ENCODE results near the gene PPP1R15A. TPM values are rescaled to one million over a fixed set of nuclear protein-coding genes. Genes with fewer than 3 reads are reported as not detected.
"Not testable (repeated sequence)": the region's sequence is repeated elsewhere in the genome, so short reads cannot be mapped to it uniquely, and the experiment has no call there.

The PPP1R15A gene
- polyA plus RNA-seq, 3 donors: 34.7 to 48.1 (median 35.8) TPM

- DNase-seq (ENCODE audit: low read depth in 3 of 3, low spot score in 2 of 3): no peak
Measured at GRCh38 chr19:48910803-48911202, 38.6 kb downstream of the PPP1R15A start.

GRCh38 chr19:48913114-48913889 lies 41.1 kb downstream of the PPP1R15A start:
- DNase-seq (ENCODE audit: low read depth in 3 of 3, low spot score in 2 of 3): no peak

DNA sequence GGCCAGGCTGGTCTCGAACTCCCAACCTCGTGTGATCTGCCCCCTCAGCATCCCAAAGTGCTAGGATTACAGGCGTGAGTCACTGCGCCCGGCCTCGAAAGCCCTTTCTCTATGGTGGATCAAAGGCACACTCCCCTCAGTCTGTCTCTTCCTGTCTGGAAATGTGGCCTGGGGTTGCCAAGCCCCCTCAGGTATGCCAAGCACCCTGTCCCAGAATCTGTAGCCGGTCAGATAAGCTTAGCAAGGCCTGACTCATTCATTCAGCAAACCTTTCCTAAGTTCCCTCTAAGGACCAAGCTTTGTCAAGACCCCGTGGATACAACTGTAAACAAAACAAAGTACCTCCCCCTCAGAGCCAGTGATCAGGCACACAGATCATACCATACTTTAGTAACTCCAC lies 42.0 kb downstream of the PPP1R15A start:
- DNase-seq (ENCODE audit: low read depth in 3 of 3, low spot score in 2 of 3): no peak

DNA sequence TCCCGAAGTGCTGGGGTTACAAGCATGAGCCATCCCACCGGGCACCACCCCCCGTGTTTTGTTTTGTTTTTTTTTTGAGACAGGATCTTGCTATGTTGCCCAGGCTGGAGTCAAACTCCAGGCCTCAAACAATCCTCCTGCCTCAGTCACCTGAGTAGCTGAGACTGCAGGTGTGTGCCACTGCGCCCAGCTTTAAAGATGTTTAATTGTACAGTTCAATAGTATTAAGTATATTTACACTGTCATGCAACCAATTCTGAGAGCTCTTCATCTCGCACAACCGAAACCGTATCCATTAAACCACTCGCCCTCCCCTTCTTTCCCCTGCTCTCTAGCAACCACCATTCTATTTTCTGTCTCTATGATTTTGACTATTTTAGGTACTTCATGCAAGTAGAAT lies 43.5 kb downstream of the PPP1R15A start:
- DNase-seq (ENCODE audit: low read depth in 3 of 3, low spot score in 2 of 3): no peak

DNA sequence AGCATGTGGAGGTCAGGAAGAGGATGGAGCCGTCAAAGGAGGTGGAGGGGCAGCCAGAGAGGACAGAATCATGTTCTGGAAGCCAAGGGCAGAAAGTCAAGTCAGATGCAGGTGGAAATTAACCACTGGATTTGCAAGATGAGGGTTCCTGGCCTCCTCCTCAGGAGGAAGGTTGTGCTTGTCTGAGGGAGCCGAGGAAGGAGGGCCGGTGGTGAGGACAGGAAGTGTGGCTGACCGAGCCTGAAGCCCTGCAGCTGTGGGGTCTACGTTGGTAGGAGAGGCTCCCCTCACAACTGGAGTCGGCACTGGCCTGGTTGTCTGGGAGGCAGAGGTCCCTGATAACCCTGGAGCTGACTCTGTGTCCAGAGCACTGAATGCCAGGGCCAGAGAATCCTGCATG lies 45.9 kb downstream of the PPP1R15A start:
- DNase-seq (ENCODE audit: low read depth in 3 of 3, low spot score in 2 of 3): no peak

GRCh38 chr19:48918801-48919247 lies 46.6 kb downstream of the PPP1R15A start:
- DNase-seq (ENCODE audit: low read depth in 3 of 3, low spot score in 2 of 3): no peak

DNA sequence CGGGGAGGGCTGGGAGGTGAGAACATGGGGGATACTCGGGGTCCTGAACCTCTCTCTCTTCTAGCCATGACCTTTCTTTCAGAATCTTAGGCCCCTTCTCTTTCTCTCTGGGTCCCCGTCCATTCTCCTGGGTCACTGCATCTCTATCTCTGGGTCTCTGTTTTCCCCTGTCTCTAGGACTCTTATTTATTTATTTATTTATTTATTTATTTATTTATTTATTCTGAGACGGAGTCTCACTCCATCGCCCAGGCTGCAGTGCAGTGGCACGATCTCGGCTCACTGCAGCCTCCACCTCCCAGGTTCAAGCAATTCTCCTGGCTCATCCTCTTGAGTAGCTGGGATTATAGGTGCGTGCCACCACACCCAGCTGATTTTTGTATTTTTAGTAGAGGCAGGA lies 47.0 kb downstream of the PPP1R15A start:
- DNase-seq (ENCODE audit: low read depth in 3 of 3, low spot score in 2 of 3): not testable (repeated sequence)

- no peak for DNase-seq (ENCODE audit: low read depth in 3 of 3, low spot score in 2 of 3)
Measured at GRCh38 chr19:48920949-48921348, 48.7 kb downstream of the PPP1R15A start.

- DNase-seq (ENCODE audit: low read depth in 3 of 3, low spot score in 2 of 3): no peak
Measured at GRCh38 chr19:48921721-48922500, 49.7 kb downstream of the PPP1R15A start.

DNA sequence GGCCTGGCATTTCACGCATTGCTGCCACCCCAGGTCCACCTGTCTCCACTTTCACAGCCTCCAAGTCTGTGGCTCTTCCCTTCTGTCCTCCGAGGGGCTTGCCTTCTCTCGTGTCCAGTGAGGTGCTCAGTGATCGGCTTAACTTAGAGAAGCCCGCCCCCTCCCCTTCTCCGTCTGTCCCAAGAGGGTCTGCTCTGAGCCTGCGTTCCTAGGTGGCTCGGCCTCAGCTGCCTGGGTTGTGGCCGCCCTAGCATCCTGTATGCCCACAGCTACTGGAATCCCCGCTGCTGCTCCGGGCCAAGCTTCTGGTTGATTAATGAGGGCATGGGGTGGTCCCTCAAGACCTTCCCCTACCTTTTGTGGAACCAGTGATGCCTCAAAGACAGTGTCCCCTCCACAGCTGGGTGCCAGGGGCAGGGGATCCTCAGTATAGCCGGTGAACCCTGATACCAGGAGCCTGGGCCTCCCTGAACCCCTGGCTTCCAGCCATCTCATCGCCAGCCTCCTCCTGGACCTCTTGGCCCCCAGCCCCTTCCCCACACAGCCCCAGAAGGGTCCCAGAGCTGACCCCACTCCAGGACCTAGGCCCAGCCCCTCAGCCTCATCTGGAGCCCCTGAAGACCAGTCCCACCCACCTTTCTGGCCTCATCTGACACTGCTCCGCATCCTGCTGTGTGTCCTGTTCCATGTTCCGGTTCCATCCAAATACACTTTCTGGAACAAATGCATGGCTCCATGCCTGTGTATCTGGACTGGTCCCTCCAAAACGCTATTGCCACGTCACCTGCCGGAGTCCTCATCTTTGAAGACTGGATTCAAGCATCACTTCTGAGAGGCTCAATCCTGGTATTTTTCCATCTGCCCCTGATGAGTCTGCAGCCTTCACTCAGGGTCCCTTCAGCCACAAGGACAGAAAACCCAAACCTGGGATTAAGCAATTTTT lies 50.6 kb downstream of the PPP1R15A start:
- DNase-seq (ENCODE audit: low read depth in 3 of 3, low spot score in 2 of 3): no peak

- DNase-seq (ENCODE audit: low read depth in 3 of 3, low spot score in 2 of 3): no peak
Measured at GRCh38 chr19:48925240-48925843, 53.1 kb downstream of the PPP1R15A start.

Other genes starting within 250 kb of the PPP1R15A start
- gene DBP, start 235.0 kb upstream of the PPP1R15A start, polyA plus RNA-seq (ENCODE audit: insufficient read length in 3 of 3): 10 to 100 TPM in 2 of 3 donors, 1 to 10 TPM in 1; 9.3 to 11.0 (median 10.5) TPM
- gene CA11, start 226.2 kb upstream of the PPP1R15A start, polyA plus RNA-seq (ENCODE audit: insufficient read length in 3 of 3): 10 to 100 TPM; 21.9 to 23.6 (median 22.9) TPM
- gene NTN5, start 199.4 kb upstream of the PPP1R15A start, polyA plus RNA-seq (ENCODE audit: insufficient read length in 3 of 3): under 1 TPM; 0.47 to 0.96 (median 0.94) TPM
- gene FUT2, start 176.4 kb upstream of the PPP1R15A start, polyA plus RNA-seq (ENCODE audit: insufficient read length in 3 of 3): 1 to 10 TPM in 2 of 3 donors, under 1 TPM in 1; 0.96 to 2.6 (median 1.9) TPM
- gene MAMSTR, start 152.7 kb upstream of the PPP1R15A start, polyA plus RNA-seq (ENCODE audit: insufficient read length in 3 of 3): 1 to 10 TPM; 4.1 to 5.2 (median 4.5) TPM
- 10 to 100 TPM; 11.5 to 12.2 (median 11.8) TPM for gene RASIP1, start 131.8 kb upstream of the PPP1R15A start, polyA plus RNA-seq (ENCODE audit: insufficient read length in 3 of 3)
- under 1 TPM in 2 of 3 donors, not detected in 1; 0.18 to 0.40 TPM for gene IZUMO1, start 125.5 kb upstream of the PPP1R15A start, polyA plus RNA-seq (ENCODE audit: insufficient read length in 3 of 3)
- 1 to 10 TPM; 3.0 to 3.4 (median 3.0) TPM for gene FUT1, start 119.8 kb upstream of the PPP1R15A start, polyA plus RNA-seq (ENCODE audit: insufficient read length in 3 of 3)
- gene FGF21, start 116.9 kb upstream of the PPP1R15A start, polyA plus RNA-seq (ENCODE audit: insufficient read length in 3 of 3): not detected
- 10 to 100 TPM; 28.5 to 34.9 (median 28.8) TPM for gene BCAT2, start 61.4 kb upstream of the PPP1R15A start, polyA plus RNA-seq (ENCODE audit: insufficient read length in 3 of 3)
- gene HSD17B14, start 35.9 kb upstream of the PPP1R15A start, polyA plus RNA-seq (ENCODE audit: insufficient read length in 3 of 3): 10 to 100 TPM; 24.0 to 30.9 (median 27.9) TPM
- gene PLEKHA4, start 3.8 kb upstream of the PPP1R15A start, polyA plus RNA-seq (ENCODE audit: insufficient read length in 3 of 3): 10 to 100 TPM; 17.4 to 19.8 (median 17.6) TPM
- 1 to 10 TPM in 1 of 3 donors, under 1 TPM in 2; 0.72 to 1.9 (median 0.93) TPM for gene TULP2, start 26.3 kb downstream of the PPP1R15A start, polyA plus RNA-seq (ENCODE audit: insufficient read length in 3 of 3)
- 100 to 1,000 TPM; 229 to 276 (median 263) TPM for gene NUCB1, start 27.9 kb downstream of the PPP1R15A start, polyA plus RNA-seq (ENCODE audit: insufficient read length in 3 of 3)
- gene DHDH, start 61.3 kb downstream of the PPP1R15A start, polyA plus RNA-seq (ENCODE audit: insufficient read length in 3 of 3): 1 to 10 TPM; 4.6 to 7.4 (median 5.9) TPM
- 10 to 100 TPM; 47.8 to 70.2 (median 65.9) TPM for gene BAX, start 82.5 kb downstream of the PPP1R15A start, polyA plus RNA-seq (ENCODE audit: insufficient read length in 3 of 3)
- gene FTL, start 92.9 kb downstream of the PPP1R15A start, polyA plus RNA-seq (ENCODE audit: insufficient read length in 3 of 3): 1,000 to 10,000 TPM; 2,018 to 2,741 (median 2,584) TPM
- gene GYS1, start 120.9 kb downstream of the PPP1R15A start, polyA plus RNA-seq (ENCODE audit: insufficient read length in 3 of 3): 10 to 100 TPM; 35.6 to 38.8 (median 36.1) TPM
- gene RUVBL2, start 121.5 kb downstream of the PPP1R15A start, polyA plus RNA-seq (ENCODE audit: insufficient read length in 3 of 3): 10 to 100 TPM; 79.2 to 96.2 (median 86.9) TPM
- not detected for gene LHB, start 144.7 kb downstream of the PPP1R15A start, polyA plus RNA-seq (ENCODE audit: insufficient read length in 3 of 3)
- gene CGB3, start 151.9 kb downstream of the PPP1R15A start, polyA plus RNA-seq (ENCODE audit: insufficient read length in 3 of 3): not detected
- not detected for gene CGB2, start 159.5 kb downstream of the PPP1R15A start, polyA plus RNA-seq (ENCODE audit: insufficient read length in 3 of 3)
- not detected for gene CGB1, start 164.5 kb downstream of the PPP1R15A start, polyA plus RNA-seq (ENCODE audit: insufficient read length in 3 of 3)
- not detected for gene CGB5, start 171.4 kb downstream of the PPP1R15A start, polyA plus RNA-seq (ENCODE audit: insufficient read length in 3 of 3)
- gene CGB8, start 176.7 kb downstream of the PPP1R15A start, polyA plus RNA-seq (ENCODE audit: insufficient read length in 3 of 3): not detected
- gene CGB7, start 185.3 kb downstream of the PPP1R15A start, polyA plus RNA-seq (ENCODE audit: insufficient read length in 3 of 3): under 1 TPM; 0.78 to 0.94 (median 0.93) TPM
- 1 to 10 TPM; 2.4 to 2.7 (median 2.5) TPM for gene NTF4, start 192.4 kb downstream of the PPP1R15A start, polyA plus RNA-seq (ENCODE audit: insufficient read length in 3 of 3)
- under 1 TPM; 0.04 TPM for gene KCNA7, start 200.3 kb downstream of the PPP1R15A start, polyA plus RNA-seq (ENCODE audit: insufficient read length in 3 of 3)
- 100 to 1,000 TPM; 243 to 292 (median 271) TPM for gene SNRNP70, start 213.0 kb downstream of the PPP1R15A start, polyA plus RNA-seq (ENCODE audit: insufficient read length in 3 of 3)
- gene LIN7B, start 241.9 kb downstream of the PPP1R15A start, polyA plus RNA-seq (ENCODE audit: insufficient read length in 3 of 3): 1 to 10 TPM; 6.5 to 6.7 (median 6.6) TPM
- under 1 TPM; 0.39 to 0.80 (median 0.74) TPM for gene C19orf73, start 246.7 kb downstream of the PPP1R15A start, polyA plus RNA-seq (ENCODE audit: insufficient read length in 3 of 3)
- 1 to 10 TPM; 4.6 to 5.4 (median 4.9) TPM for gene PPFIA3, start 247.1 kb downstream of the PPP1R15A start, polyA plus RNA-seq (ENCODE audit: insufficient read length in 3 of 3)